CD4-positive, alpha-beta T cell treated with Interleukin-17A for 1 hour (primary cell): ENCODE data around the gene CCT5.

Source experiments
- DNase-seq: peaks from one replicate; pipeline ENCODE4 v3.0.0-alpha.2; 2020

Gene CCT5

GRCh38 chr5:10249948-10250805 lies at the start of gene CCT5:
CCT5 (plus strand) TSS chr5:10250280; CDS start chr5:10250341, 61 bp downstream.
- DNase-seq: peak; percentile 96

- DNase-seq: no peak
These were observed 48.7 kb upstream of the CCT5 start for GRCh38 chr5:10201223-10201868.

DNA sequence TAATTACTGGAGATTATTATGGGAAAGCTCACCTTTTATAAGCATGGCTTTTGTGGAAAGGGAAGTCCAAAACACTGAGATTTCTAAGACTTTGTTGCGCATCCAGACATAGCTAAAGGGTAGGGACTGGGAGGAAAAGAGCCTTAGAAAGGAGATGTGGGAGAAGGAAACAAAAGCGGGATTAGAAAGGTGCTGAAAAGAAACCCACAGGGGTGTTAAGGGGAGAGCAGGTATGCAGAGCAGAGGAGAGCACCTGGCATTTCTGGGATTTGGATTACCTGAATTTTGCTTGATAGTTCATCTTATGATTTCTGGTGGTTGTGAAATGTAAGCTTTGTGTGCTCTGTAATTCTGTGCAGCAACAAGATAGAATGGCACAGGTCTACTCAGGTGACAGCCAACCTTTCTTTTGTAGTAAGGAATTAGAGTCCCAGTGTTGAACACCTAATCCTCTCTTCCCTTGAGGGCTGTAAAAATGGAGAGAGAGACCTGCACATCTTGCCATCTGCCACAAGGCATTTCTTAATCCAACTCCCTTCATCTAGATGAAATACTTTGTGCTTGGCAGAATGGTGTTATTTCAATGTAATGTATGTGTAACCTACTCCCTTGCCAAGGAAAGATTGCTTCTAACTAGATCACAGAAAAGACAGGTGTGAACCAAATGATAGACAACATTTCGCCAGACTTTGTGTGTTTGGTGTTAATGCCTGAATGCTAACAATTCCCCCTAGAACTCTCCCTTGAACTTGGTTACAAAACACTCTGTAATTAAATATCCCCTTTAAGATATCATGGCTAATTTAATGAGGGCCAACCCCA lies 47.8 kb upstream of the CCT5 start:
- DNase-seq: no peak

- no peak for DNase-seq
These were observed 41.1 kb upstream of the CCT5 start for GRCh38 chr5:10209004-10209403.

DNA sequence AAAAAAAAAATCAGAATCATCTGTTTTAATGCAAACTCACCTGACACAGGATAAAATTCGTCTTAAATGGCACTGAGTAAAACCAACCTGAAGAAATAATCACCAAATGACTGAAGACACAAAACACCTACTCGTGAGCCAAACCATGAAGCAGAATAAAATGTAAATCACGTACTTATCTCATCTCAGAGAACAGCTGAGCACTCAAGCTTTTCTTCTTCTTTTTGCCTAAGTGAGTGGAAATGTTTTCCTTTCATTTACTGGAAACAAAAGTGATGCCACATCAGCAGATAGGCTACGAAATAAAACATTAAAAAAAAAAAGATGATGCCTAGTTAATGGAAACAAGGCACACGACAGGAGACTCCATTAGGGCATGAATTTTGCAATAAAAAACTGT lies 36.8 kb upstream of the CCT5 start:
- DNase-seq: no peak

DNA sequence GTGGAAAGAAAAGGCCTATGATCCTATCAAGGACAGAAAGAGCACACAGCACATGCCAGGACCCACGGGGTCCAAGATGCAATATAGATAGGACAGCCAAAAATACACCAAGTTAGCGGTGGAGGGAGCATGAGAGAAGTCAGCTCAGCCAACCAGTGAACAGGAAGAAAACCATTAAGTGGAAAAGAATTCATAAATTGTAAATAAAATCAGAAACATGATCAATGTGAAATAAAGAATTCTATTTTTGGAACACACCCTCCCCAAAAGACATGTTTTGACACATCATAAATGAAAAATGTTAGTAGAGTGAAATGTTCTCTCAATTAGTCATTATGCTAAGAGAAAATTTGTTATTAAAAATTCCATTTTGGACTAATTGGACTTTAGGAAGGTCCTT lies 36.0 kb upstream of the CCT5 start:
- no peak for DNase-seq

DNA sequence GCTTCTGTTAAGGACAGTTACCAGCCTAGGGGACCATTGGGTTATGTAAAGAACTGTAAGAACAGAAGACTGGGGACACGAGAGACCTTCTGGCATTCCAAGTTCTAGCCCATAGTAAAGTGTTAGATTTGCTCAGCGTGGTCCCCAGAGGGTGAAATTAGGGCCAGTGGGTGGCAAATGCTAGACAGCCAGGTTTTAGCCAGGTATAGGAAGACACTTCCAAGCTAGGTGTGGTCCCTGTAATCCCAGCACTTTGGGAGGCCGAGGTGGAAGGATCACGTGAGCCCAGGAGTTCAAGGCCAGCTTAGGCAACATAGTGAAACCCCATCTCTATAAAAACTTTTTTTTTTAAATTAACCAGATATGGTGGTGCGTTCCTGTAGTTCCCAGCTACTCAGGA lies 34.7 kb upstream of the CCT5 start:
- no peak for DNase-seq

DNA sequence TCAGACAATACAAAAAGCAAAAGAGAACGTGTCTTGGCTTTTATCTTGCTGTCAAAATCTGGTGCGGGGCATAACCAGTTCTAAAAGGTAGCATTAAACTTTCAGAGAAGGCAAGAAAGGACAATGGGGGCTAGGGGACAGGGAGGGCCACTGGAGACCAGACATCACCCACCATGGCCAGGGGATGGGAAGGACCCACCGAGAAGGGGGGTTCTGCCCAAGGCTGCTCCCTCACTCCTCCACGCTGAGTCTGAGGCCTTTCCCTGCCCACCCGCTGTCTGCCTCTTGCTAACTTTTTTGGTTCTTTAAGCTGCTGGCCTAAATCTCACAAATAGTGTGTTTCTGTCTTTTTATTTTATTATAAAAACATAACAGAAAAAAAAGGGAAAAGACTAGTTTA lies 34.0 kb upstream of the CCT5 start:
- no peak for DNase-seq

DNA sequence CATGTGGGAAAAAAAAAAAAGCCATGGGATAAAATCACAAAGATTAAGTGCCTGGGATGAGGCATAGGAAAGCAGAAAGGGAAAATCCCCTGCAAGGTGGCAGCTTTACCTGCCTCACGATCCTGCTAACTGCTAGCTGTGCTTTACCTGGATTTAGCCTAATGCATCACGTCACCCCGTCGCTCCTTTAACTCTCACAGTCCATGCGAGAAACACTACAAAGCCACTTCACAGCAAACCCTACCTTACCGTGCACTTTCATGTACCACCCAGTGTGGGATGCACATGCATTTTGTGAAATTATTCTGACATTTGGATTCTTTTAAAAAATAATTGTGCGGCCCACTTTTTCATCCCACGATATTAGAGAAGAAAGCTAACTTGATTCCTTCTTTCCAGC lies 31.4 kb upstream of the CCT5 start:
- no peak for DNase-seq

DNA sequence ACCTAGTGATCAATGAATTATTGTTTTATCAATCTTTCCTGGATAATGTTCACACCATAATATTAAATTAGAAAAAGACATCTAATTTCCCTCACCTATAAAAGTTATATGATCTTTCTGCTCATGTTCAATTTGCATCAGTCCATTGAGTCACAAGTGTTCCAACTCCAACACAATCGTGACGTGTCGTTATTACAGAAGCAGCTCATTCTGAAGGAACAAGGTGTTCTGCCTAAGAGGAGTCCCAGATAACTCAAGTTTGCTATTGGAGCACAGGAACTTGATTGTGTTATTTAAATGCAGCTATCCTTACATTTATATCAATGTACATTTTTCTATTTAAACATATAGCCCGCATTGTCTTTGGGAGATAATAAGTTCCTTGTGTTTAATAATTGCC lies 31.0 kb upstream of the CCT5 start:
- DNase-seq: no peak

- no peak for DNase-seq
These were observed 29.8 kb upstream of the CCT5 start for GRCh38 chr5:10220248-10220647.

- no peak for DNase-seq
These were observed 27.8 kb upstream of the CCT5 start for GRCh38 chr5:10222326-10222725.

DNA sequence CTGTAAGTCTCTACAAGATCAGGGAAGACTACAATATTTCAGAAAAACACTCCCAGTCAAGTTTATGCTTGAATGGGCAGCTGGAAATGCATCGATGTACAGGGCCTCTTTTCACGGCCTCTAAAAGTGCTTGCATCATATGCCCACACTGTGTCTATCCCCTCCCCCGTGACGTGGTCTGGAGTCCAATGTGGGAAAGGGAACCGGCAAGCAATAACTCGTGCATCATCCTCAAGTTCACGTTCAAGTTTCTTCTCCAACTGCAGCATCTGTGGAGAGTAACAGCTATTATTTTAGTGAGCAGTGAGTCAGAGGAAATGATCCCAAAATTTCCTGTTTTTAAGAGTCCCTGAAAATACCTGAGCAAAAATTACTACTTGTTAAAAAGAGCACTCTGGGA lies 22.7 kb upstream of the CCT5 start:
- no peak for DNase-seq

GRCh38 chr5:10228288-10228687 lies 21.8 kb upstream of the CCT5 start:
- no peak for DNase-seq

DNA sequence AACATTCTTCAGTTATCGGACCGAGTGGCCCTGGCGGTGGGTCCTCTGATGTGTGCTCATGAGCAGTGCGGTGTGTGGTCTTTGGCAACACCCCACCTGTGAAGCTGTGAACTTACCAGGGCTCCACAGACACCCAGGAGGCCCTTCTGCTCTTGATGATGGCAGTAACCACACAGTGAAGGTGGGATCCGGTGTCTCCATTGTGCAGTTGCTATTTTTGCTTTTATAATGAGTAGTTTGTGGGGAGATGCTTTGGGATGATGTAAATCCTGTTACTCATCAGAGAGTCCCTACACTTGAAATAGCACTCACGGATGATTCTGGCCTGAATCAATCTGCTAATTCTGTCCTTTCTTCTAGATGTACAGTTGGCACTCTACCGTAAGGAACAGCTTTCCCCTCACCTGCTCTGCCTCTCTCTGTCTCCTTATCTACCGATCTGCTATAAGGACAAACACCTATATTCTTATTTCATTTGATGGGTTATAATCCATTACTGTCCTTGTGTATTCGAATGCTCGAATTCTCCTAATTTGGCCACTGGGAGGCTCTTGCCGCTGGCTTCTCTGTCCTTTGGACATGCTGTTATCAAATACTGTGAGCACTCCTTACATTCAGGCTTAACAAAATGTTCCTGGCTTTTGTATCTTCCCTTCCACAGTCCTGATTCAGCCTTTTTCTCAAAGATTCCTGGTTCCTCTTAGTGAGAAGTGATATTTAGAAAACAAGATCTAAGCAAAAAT lies 20.6 kb upstream of the CCT5 start:
- no peak for DNase-seq

- DNase-seq: no peak
These were observed 17.7 kb upstream of the CCT5 start for GRCh38 chr5:10232386-10232785.

GRCh38 chr5:10233011-10233410 lies 17.1 kb upstream of the CCT5 start:
- no peak for DNase-seq

- DNase-seq: no peak
These were observed 16.6 kb upstream of the CCT5 start for GRCh38 chr5:10233505-10233904.

DNA sequence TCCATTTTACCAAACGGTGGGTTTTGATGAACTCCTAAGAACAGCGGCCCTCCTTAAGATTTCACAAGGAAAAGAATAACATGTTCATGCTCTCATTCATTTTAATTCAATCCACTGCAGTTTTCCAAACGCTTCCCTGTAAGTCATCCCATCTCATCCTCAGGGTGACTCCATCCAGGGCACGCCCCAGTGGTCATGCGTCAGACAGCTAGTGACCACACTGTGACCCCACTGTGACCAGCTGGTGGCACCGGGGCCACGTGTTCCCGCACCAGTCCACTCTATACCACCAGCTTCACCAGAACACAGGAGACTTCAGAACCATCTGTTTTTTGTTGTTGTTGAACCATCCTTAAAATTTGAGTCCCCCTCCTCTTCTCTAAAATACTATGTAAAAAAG lies 14.7 kb upstream of the CCT5 start:
- DNase-seq: no peak

DNA sequence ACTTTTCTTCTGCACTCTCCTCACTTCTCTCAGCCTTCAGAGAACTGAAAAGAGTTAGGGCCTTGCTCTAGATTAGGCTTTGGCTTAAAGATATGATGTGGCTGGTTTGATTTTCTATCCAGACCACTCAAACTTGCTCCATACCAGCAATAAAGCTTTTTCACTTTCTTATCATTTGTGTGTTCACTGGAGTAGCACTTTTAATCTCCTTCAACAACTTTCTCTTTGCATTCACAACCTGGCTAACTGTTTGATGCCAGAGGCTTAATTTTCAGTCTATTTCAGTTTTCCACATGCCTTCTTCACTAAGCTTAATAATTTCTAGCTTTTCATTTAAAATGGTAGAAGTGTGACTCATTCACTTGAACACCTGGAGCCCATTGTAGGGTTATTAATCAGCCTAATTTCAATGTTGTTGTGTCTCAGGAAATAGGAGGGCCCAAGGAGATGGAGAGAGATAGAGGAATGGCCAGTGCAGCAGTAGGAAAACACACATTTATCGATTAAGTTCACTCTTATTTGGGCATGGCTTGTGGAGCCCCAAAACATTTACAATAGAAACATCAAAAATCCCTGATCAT lies 6.3 kb upstream of the CCT5 start:
- DNase-seq: no peak

DNA sequence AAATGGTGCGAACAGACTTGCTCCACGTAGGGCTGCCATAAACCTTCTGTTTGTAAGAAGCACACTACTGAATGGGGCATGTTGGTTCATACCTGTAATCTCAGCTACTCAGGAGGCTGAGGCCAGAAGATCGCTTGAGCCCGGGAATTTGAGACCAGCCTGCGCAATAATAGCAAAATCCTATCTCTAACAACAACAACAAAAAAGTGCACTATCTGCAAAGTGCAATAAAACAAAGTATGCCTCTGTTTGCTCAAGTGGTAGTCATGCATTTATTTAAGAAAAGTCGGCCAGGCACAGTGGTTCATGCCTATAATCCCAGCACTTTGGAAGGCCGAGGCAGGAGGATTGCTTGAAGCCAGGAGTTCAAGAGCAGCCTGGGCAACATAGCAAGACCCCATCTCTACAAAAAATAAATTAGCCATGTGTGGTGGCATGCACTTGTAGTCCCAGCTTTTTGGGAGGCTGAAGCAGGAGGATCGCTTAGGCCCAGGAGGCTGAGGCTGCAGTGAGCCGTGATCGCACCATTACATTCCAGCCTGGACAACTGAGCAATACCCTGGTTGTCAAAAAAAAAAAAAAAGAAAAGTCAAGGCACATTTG lies 5.6 kb upstream of the CCT5 start:
- no peak for DNase-seq

- DNase-seq: no peak
These were observed 3.3 kb upstream of the CCT5 start for GRCh38 chr5:10246761-10247160.
